Loucy (cell line): ENCODE results near the gene KRTAP10-1.

Experiments
- CTCF ChIP-seq: fragments of 200-600 bp; sonication (generic); conservative IDR thresholded peaks from 2 replicates; pipeline ENCODE4 v1.5.1; 2014; ENCODE audit warnings: mild to moderate bottlenecking, antibody characterized with exemption, low read length
- EZH2phosphoT487 ChIP-seq: fragments of 200-600 bp; IDR thresholded peaks from 2 replicates; pipeline ENCODE4 v1.6.1; 2018; ENCODE audit warnings: antibody characterized with exemption, mild to moderate bottlenecking, moderate library complexity, borderline replicate concordance

- TF ChIP-seq CTCF = no peak
- TF ChIP-seq EZH2phosphoT487 = no peak
These were observed 4.0 kb downstream of the KRTAP10-1 start for GRCh38 chr21:44535963-44536362.
